ENCODE measurements around the gene DUSP6. TPM values are rescaled to one million over a fixed set of nuclear protein-coding genes. Genes with fewer than 3 reads are reported as not detected.

The DUSP6 gene
- total and polyA plus RNA-seq, 12 donors = 12.3 to 81.8 (median 39.9) TPM

DNA sequence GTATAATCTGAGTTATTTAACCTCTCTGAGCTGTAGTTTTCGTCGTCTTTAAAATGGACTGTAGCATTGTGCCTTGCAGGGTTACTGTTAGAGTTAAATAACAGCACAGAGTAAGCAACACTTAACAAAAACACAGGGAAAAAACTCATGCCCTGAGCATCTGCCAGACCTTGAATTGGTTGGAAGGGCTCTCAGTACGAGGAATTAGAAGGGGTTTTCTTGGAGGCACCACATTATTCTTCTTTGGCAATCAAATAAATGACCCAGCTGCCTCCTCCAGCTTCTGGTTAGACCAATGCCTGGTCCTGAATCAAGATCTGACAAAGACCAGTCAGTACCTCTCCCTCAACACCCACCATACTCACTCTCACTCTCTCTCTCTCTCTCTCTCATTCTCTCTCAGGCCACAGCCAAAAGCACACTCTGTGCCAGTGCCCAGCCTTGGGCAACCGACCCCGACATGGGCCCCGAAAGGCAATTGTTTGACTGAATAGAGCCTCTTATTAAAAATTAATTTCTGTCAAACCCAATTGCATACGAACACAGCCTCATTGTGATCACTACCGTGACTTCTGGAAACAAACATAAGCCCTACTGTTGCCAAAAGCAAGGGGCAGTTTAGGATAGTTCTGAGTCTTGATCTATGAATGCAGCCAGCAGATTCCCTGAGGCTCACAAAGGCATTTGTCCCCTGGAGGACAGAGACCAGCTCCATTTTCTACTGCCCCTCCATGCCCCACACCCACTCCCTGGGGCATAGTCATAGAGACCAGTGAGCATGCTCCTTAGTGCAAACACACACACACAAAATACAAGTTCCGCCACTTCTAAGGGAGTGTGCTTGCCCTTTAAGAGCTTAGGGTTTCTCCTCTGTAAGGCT lies 23.9 kb downstream of the DUSP6 start:
- Histone ChIP-seq H3K27ac (peak overlapping the region in 1 of 5 donors; percentile 37), H3K27me3 (no peaks in the 10 kb centered on the region), H3K36me3 (replicated peaks in 1 of 2) (no peaks in the 10 kb centered on the region), H3K9me3 (replicated peaks in 1 of 3) (peaks cover 0 to 5% (median 0%) of the 10 kb centered on the region in 3 donors), H3K4me1 (replicated peaks in 1 of 2) (peaks cover 0 to 33% of the 10 kb centered on the region in 2 donors), H3K4me3 (no peak overlapping the region)
- WGBS, 4 donors = 67 to 73% (median 70%) methylated on average over 9 of the region's 9 CpGs
- intact Hi-C loops (cut with DNase I) = no loop called here
- no peak for DNase-seq
- TF ChIP-seq POLR2A (IDR thresholded peaks at IDR 0.05) = no peak
- TF ChIP-seq, protein P1, sequence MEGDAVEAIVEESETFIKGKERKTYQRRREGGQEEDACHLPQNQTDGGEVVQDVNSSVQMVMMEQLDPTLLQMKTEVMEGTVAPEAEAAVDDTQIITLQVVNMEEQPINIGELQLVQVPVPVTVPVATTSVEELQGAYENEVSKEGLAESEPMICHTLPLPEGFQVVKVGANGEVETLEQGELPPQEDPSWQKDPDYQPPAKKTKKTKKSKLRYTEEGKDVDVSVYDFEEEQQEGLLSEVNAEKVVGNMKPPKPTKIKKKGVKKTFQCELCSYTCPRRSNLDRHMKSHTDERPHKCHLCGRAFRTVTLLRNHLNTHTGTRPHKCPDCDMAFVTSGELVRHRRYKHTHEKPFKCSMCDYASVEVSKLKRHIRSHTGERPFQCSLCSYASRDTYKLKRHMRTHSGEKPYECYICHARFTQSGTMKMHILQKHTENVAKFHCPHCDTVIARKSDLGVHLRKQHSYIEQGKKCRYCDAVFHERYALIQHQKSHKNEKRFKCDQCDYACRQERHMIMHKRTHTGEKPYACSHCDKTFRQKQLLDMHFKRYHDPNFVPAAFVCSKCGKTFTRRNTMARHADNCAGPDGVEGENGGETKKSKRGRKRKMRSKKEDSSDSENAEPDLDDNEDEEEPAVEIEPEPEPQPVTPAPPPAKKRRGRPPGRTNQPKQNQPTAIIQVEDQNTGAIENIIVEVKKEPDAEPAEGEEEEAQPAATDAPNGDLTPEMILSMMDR (IDR thresholded peaks at IDR 0.05) = no peak

DNA sequence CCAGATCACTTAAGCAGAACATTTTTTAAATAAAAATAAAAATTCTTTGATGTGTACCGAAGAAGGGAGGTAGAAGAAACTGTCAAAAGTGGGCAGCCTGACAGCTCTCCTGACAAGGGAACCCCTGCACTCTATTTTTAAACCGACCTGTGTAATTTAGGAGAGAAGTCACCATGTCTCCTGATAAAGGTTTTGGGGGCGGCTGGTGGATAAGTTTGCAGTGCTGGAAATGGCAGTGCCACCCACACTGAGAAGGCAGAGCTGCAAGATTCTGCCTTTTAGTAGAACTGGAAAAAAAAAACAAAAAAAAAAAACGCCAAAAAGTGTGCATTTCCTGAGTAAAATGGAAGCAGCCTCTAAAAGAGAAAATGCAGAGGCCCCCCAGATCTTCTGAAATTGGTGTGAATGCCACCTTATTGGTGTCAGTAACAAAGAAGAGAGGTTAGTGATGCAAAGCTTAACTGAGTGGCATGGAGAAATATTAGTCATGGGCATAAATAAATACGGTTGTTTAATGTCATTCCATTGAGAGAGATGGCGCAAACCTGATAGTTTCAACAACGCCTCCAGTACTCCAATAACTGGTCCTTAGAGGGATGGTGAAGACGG lies 24.7 kb downstream of the DUSP6 start:
- TF ChIP-seq, protein P1 (IDR thresholded peaks at IDR 0.05) = no peak
- TF ChIP-seq POLR2A (IDR thresholded peaks at IDR 0.05) = no peak
- Histone ChIP-seq H3K36me3 (replicated peaks in 1 of 2) (no peaks in the 10 kb centered on the region), H3K4me1 (replicated peaks in 1 of 2) (peaks cover 0 to 33% of the 10 kb centered on the region in 2 donors), H3K9me3 (replicated peaks in 1 of 3) (peaks cover 0 to 5% (median 0%) of the 10 kb centered on the region in 3 donors), H3K27ac (peak overlapping the region in 1 of 5 donors; percentile 37), H3K4me3 (no peak overlapping the region), H3K27me3 (no peaks in the 10 kb centered on the region)
- WGBS, 4 donors = 57 to 63% (median 60%) methylated on average over 8 of the region's 8 CpGs
- intact Hi-C loops (cut with DNase I) = no loop called here
- DNase-seq = no peak

DNA sequence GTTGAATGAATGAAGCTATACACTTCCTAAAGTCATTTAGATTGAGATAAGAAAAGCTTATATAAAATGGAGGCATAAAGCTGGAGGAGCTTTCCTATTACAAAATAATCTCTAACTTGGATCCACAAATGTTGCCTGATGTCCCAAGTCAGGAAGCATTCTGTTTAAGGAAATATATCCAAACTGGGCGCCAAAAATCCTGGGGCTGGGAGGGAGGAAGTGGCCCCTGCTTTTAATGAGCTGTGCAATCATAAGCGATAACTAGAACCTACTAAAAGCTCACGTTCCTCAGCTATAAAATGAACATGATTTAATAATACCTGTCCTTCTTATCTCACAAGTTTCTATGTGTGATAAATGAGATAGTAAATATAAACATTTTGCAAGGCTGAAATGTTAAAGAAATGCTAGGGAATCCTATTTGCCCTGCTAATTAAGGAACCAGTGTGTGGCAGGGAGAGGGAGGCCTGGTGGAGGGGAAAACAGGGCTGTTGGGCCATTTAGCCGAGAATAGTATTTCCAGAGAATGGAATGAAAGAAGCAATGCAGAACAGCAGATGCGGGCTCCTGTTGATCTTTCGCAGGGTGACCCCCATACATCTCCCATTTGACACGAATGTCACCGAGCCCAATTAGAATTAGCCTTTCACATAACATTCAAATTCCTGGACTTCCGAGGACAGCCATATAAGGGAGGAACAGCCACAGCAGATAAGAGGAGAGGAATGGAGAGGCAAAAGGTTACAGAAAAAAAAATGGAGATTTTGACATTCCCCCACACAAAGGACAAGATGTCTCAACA lies 25.9 kb downstream of the DUSP6 start:
- Histone ChIP-seq H3K36me3 (replicated peaks in 1 of 2) (no peaks in the 10 kb centered on the region), H3K9me3 (replicated peaks in 1 of 3) (peaks cover 0 to 5% (median 0%) of the 10 kb centered on the region in 3 donors), H3K27me3 (no peaks in the 10 kb centered on the region), H3K4me1 (replicated peaks in 1 of 2) (peaks cover 0 to 33% of the 10 kb centered on the region in 2 donors), H3K27ac (peak overlapping the region in 3 of 5 donors; percentile 20 to 68 (median 48)), H3K4me3 (no peak overlapping the region)
- 57 to 64% (median 63%) methylated on average over 9 of the region's 9 CpGs for WGBS, 4 donors
- peak in 6 of 7 donors; percentile 14 to 78 (median 38) for DNase-seq
- intact Hi-C loops (cut with DNase I) = no loop called here
- no peak for TF ChIP-seq POLR2A (IDR thresholded peaks at IDR 0.05)
- TF ChIP-seq, protein P1 (IDR thresholded peaks at IDR 0.05) = no peak

DNA sequence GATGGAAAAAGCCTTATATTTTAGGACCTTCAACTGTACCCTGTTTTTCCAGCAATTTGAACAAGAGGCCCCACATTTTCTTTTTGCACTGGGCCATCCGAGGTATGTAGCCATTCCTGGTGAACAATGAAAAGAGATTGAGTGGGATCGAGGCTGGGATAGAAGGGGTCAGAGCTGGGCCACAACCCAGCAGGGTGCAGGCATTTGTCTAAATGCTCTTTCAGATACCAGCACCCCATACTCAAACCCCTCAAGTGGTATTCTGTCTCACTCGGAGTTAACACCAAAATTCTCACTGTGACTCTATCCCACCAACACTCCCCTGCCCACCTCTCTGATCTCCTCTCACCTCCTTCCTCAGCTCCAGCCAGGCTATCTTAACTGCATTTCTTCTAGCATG lies 26.8 kb downstream of the DUSP6 start:
- intact Hi-C loops (cut with DNase I) = no loop called here

More for the DNA sequence above, 26.8 kb downstream of the DUSP6 start:
- 57 to 77% (median 74%) methylated on average over 3 of the region's 3 CpGs for WGBS, 4 donors
- no peaks in the 10 kb centered on the region for H3K9me3 ChIP-seq (replicated peaks in 1 of 3)
- H3K27ac ChIP-seq = peak overlapping the region in 3 of 5 donors; percentile 20 to 68 (median 48)
- H3K4me1 ChIP-seq (replicated peaks in 1 of 2) = peaks cover 0 to 33% of the 10 kb centered on the region in 2 donors
- H3K36me3 ChIP-seq (replicated peaks in 1 of 2) = no peaks in the 10 kb centered on the region
- no peak for TF ChIP-seq POLR2A (IDR thresholded peaks at IDR 0.05)
- TF ChIP-seq, protein P1 (IDR thresholded peaks at IDR 0.05) = no peak
- no peak overlapping the region for H3K4me3 ChIP-seq
- H3K27me3 ChIP-seq = no peaks in the 10 kb centered on the region
- DNase-seq = no peak
